Testis (tissue), 3 donors: ENCODE results near the gene HMX1. TPM values are rescaled to one million over a fixed set of nuclear protein-coding genes. Genes with fewer than 3 reads are reported as not detected.

ENCODE experiments used
- DNase-seq: peaks from one replicate; pipeline ENCODE4 v3.0.0-alpha.2; 2019
- H3K27ac ChIP-seq, 2 donors: fragments of 200-600 bp; sonication (generic); one replicate each; pipeline ENCODE4 v1.5.1; 2019
- H3K27me3 ChIP-seq: fragments of 200-600 bp; sonication (generic); one replicate; pipeline ENCODE4 v1.5.1; 2019
- H3K36me3 ChIP-seq: fragments of 200-600 bp; sonication (generic); one replicate; pipeline ENCODE4 v1.5.1; 2017; ENCODE audit warnings: low read depth; ENCODE audit errors: missing control alignments
- H3K4me1 ChIP-seq: fragments of 200-600 bp; sonication (generic); one replicate; pipeline ENCODE4 v1.5.1; 2019
- H3K4me3 ChIP-seq, 2 donors: fragments of 200-600 bp; sonication (generic); one replicate each; pipeline ENCODE4 v1.5.1; 2017 to 2019
- H3K9me3 ChIP-seq: fragments of 200-600 bp; sonication (generic); one replicate; pipeline ENCODE4 v1.5.1; 2017
- POLR2A ChIP-seq: fragments of 450-650 bp; IDR thresholded peaks from one replicate; pipeline ENCODE4 v1.6.1; 2017; ENCODE audit warnings: antibody characterized with exemption, mild to moderate bottlenecking, moderate library complexity
- WGBS, 2 donors: methylation state at CpG; one replicate each; pipeline ENCODE4 v1.1.5; 2018; 5-methylcytosine and 5-hydroxymethylcytosine counted together
- intact Hi-C: fragments of 100-400 bp; cut with DNase I; formaldehyde crosslinking; loops from one replicate; pipeline ENCODE4 v1.15.1; 2023; ENCODE audit warnings: low total_unique reads
- polyA plus RNA-seq: library from polyadenylated mRNA; stranded (reverse); fragments of 350-450 nt; fragmentation: Illumina TruSeq; extraction: RNeasy Lipid Tissue Mini Kit (QIAGEN cat#74804); gene quantifications from one replicate; pipeline ENCODE4 v1.2.3, GENCODE V29; 2014; ENCODE audit warnings: low read depth, low replicate concordance; ENCODE audit not compliant: insufficient read depth
- total RNA-seq, 2 donors: library from RNA; depleted of rRNA; stranded (reverse); fragments of >200 nt; gene quantifications; one replicate each; pipeline ENCODE4 v1.2.3, GENCODE V29; 2016
- TF ChIP-seq, protein P1 (sequence below), 3 experiments: fragments of 450-650 bp in 2 of 3; fragments of 200-600 bp in 1 of 3; sonication (generic) in 1 of 3; IDR thresholded peaks; one replicate each; pipeline ENCODE4 v1.5.1; 2016 to 2019; ENCODE audit warnings: antibody characterized with exemption in 3 of 3, mild to moderate bottlenecking in 2 of 3, moderate library complexity in 1 of 3

Gene HMX1
- total and polyA plus RNA-seq, 3 donors from 2014 or later: 0.65 to 7.3 (median 4.2) TPM

DNA sequence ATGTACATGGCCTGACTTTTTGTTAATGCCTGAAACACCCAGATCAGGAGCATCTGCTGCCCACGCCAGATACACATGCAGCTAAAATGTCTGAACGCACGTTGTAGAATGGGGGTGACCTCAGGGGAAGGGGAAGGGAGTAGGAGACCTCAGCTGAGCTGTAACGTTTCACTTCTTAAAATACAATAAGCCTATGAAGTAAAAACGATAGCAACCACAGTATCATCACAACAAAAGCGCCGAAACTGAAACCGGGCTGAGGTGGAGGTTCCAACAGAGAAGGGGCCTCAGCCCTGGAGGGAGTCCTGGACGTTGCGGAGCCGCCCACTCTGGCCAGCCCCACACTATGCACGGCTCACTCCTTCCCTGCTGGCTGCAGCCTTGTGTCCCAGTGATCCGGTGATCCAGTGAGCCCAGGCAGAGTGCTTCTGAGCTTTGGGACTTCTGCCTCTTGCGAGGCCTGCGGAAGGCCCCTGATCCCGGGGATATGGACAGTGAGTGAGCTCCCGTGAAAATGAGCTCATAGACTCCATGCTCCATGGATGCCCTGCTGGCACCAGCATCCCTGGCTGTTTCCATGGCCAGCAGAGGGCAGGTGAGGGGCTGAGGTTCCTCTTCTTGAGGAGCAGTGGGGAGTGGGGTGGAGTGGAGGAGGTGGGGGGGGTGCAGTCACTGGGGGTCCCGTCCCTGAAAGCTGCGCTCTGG, 52.0 kb downstream of the HMX1 start:
- no peaks in the 10 kb centered on the region for H3K9me3 ChIP-seq
- H3K36me3 ChIP-seq: no peaks in the 10 kb centered on the region
- H3K4me1 ChIP-seq: no peaks in the 10 kb centered on the region
- TF ChIP-seq POLR2A: no peak
- TF ChIP-seq, protein P1, sequence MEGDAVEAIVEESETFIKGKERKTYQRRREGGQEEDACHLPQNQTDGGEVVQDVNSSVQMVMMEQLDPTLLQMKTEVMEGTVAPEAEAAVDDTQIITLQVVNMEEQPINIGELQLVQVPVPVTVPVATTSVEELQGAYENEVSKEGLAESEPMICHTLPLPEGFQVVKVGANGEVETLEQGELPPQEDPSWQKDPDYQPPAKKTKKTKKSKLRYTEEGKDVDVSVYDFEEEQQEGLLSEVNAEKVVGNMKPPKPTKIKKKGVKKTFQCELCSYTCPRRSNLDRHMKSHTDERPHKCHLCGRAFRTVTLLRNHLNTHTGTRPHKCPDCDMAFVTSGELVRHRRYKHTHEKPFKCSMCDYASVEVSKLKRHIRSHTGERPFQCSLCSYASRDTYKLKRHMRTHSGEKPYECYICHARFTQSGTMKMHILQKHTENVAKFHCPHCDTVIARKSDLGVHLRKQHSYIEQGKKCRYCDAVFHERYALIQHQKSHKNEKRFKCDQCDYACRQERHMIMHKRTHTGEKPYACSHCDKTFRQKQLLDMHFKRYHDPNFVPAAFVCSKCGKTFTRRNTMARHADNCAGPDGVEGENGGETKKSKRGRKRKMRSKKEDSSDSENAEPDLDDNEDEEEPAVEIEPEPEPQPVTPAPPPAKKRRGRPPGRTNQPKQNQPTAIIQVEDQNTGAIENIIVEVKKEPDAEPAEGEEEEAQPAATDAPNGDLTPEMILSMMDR (IDR thresholded peaks at IDR 0.05): no peak
- H3K4me3 ChIP-seq: no peak overlapping the region
- no peak overlapping the region for H3K27ac ChIP-seq
- 68 to 75% methylated on average over 16 to 19 of the region's 19 CpGs for WGBS, 2 donors
- H3K27me3 ChIP-seq: no peaks in the 10 kb centered on the region
- intact Hi-C loops: no loop called here
- no peak for DNase-seq

DNA sequence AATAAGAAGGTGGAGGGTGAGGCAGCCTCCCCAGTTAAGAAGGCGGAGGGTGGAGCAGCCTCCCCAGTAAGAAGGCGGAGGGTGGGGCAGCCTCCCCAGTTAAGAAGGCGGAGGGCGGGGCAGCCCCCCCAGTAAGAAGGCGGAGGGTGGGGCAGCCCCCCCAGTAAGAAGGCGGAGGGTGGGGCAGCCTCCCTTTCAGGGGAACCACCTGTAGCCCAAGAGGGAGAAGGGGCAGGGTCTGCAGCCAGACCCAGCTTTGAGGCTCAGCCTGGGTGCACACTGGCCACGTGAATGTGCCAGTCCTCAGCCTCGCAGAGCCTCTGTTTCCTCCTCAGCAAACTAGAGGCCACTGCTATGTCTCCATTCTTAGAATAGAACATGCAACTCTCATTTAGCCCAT, 52.6 kb downstream of the HMX1 start:
- intact Hi-C loops: no loop called here
- no peaks in the 10 kb centered on the region for H3K4me1 ChIP-seq
- peak; percentile 3 for DNase-seq
- H3K4me3 ChIP-seq: no peak overlapping the region
- no peaks in the 10 kb centered on the region for H3K36me3 ChIP-seq
- H3K9me3 ChIP-seq: no peaks in the 10 kb centered on the region
- no peaks in the 10 kb centered on the region for H3K27me3 ChIP-seq
- WGBS, 2 donors: 73 to 79% methylated on average over 4 to 8 of the region's 8 CpGs
- H3K27ac ChIP-seq: no peak overlapping the region
- TF ChIP-seq, protein P1 (IDR thresholded peaks at IDR 0.05): no peak
- TF ChIP-seq POLR2A: no peak

DNA sequence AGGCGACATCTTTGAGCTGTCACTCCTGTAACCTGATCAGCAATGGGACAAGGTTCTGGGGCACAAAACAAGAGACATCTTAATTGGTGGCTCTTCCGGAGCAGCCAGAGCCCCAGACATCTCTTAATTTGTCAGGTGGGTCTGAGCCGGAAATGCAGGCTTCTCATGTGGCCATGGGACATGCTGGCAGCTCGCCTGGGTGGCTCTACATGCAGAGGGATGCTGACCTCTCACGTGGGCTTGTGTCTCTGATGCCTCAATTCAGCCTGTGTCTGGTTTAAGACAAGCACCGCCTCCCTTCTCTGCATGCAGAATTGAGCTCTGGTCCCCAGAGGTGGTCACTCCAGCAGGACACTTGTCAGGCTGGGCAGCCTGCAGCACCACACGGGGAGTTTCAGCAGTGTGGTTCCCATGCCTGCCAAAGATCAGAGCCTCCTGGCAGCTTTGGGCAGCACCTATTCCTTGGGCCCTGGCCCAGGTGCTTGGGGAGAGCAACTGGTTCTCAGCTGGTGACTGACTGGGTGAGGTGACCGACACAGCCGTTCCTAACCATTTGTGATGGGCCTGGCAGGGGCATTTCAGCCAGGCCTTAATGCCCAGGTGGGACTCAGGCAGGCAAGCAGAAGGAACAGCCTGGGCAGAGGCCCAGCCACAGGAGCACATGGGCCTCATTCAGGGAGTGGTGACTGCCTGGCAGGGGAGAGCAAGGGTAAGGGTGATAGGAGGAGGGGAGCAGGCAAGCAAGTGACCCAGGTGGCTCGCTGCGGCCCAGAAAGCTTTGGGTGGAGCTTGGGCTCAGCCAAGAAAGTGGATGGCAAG, 53.4 kb downstream of the HMX1 start:
- Histone ChIP-seq H3K4me3 (no peak overlapping the region), H3K27ac (no peak overlapping the region), H3K27me3 (no peaks in the 10 kb centered on the region), H3K4me1 (no peaks in the 10 kb centered on the region), H3K9me3 (no peaks in the 10 kb centered on the region), H3K36me3 (no peaks in the 10 kb centered on the region)
- 66 to 67% methylated on average over 8 to 10 of the region's 11 CpGs for WGBS, 2 donors
- TF ChIP-seq, protein P1 (IDR thresholded peaks at IDR 0.05): no peak
- no peak for TF ChIP-seq POLR2A
- intact Hi-C loops: no loop called here
- peak; percentile 8 for DNase-seq

DNA sequence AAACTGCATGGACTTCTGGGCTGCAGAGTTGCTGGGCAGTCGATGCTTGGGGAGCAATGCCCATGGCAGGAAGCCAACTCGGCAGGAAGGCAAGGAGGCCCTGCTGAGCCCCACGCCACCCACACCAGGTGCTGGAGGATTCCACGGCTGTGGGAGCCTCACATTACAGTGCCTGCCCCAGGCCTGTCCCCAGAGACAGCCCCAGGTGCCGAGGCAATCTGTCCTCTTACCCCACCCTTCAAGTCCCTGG, 53.9 kb downstream of the HMX1 start:
- 39 to 56% methylated on average over 4 to 5 of the region's 5 CpGs for WGBS, 2 donors
- no peaks in the 10 kb centered on the region for H3K36me3 ChIP-seq
- H3K4me1 ChIP-seq: no peaks in the 10 kb centered on the region
- H3K27ac ChIP-seq: no peak overlapping the region
- intact Hi-C loops: no loop called here
- H3K4me3 ChIP-seq: no peak overlapping the region
- H3K27me3 ChIP-seq: no peaks in the 10 kb centered on the region
- TF ChIP-seq, protein P1 (IDR thresholded peaks at IDR 0.05): no peak
- TF ChIP-seq POLR2A: no peak
- peak; percentile 9 for DNase-seq
- H3K9me3 ChIP-seq: no peaks in the 10 kb centered on the region
